Osteocyte (in vitro differentiated cells): ENCODE results near the gene SLC38A8. TPM values are rescaled to one million over a fixed set of nuclear protein-coding genes. Genes with fewer than 3 reads are reported as not detected.

Source experiments
- DNase-seq: peaks from one replicate; pipeline ENCODE4 v3.0.0; 2021; ENCODE audit warnings: mixed read lengths; ENCODE audit not compliant: unreplicated experiment; ENCODE audit errors: extremely low spot score
- H3K27ac Mint-ChIP-seq: one replicate; pipeline ENCODE4 v1.8.0; 2021; ENCODE audit warnings: mild to moderate bottlenecking, mixed read lengths; ENCODE audit not compliant: unreplicated experiment
- H3K27me3 Mint-ChIP-seq: one replicate; pipeline ENCODE4 v1.8.0; 2021; ENCODE audit warnings: mixed read lengths; ENCODE audit not compliant: unreplicated experiment
- H3K36me3 Mint-ChIP-seq: one replicate; pipeline ENCODE4 v1.8.0; 2021; ENCODE audit warnings: mixed read lengths; ENCODE audit not compliant: unreplicated experiment
- H3K4me1 Mint-ChIP-seq: one replicate; pipeline ENCODE4 v1.8.0; 2021; ENCODE audit warnings: mixed read lengths; ENCODE audit not compliant: unreplicated experiment
- H3K4me3 Mint-ChIP-seq: one replicate; pipeline ENCODE4 v1.8.0; 2021; ENCODE audit warnings: mild to moderate bottlenecking, moderate library complexity, mixed read lengths; ENCODE audit not compliant: unreplicated experiment
- H3K9me3 Mint-ChIP-seq: one replicate; pipeline ENCODE4 v1.8.0; 2021; ENCODE audit warnings: mixed read lengths; ENCODE audit not compliant: unreplicated experiment
- total RNA-seq: library from RNA; stranded (reverse); gene quantifications from 2 replicates; pipeline ENCODE4 v1.2.1, GENCODE V29; 2021
- TF ChIP-seq, protein P1 (sequence below): fragments of 200-600 bp; sonication (generic); IDR thresholded peaks from 2 replicates; pipeline ENCODE4 v1.5.0; 2021; ENCODE audit warnings: antibody characterized with exemption, mild to moderate bottlenecking, moderate library complexity

SLC38A8 gene
- total RNA-seq, 1 donor from 2014 or later: not detected

GRCh38 chr16:84063980-84064379 is 21.4 kb upstream of the SLC38A8 start:
- DNase-seq: no peak
- peaks cover 47% of the 10 kb centered on the region for H3K36me3 Mint-ChIP-seq
- H3K4me1 Mint-ChIP-seq: no peaks in the 10 kb centered on the region
- TF ChIP-seq, protein P1, sequence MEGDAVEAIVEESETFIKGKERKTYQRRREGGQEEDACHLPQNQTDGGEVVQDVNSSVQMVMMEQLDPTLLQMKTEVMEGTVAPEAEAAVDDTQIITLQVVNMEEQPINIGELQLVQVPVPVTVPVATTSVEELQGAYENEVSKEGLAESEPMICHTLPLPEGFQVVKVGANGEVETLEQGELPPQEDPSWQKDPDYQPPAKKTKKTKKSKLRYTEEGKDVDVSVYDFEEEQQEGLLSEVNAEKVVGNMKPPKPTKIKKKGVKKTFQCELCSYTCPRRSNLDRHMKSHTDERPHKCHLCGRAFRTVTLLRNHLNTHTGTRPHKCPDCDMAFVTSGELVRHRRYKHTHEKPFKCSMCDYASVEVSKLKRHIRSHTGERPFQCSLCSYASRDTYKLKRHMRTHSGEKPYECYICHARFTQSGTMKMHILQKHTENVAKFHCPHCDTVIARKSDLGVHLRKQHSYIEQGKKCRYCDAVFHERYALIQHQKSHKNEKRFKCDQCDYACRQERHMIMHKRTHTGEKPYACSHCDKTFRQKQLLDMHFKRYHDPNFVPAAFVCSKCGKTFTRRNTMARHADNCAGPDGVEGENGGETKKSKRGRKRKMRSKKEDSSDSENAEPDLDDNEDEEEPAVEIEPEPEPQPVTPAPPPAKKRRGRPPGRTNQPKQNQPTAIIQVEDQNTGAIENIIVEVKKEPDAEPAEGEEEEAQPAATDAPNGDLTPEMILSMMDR: no peak
- no peaks in the 10 kb centered on the region for H3K9me3 Mint-ChIP-seq
- H3K4me3 Mint-ChIP-seq: no peak overlapping the region
- no peak overlapping the region for H3K27ac Mint-ChIP-seq
- no peaks in the 10 kb centered on the region for H3K27me3 Mint-ChIP-seq

GRCh38 chr16:84062734-84063640 is 20.4 kb upstream of the SLC38A8 start:
- TF ChIP-seq, protein P1: peak; percentile 89
- Mint-ChIP-seq H3K9me3 (no peaks in the 10 kb centered on the region), H3K27ac (no peak overlapping the region), H3K4me3 (no peak overlapping the region), H3K36me3 (peaks cover 47% of the 10 kb centered on the region), H3K27me3 (no peaks in the 10 kb centered on the region), H3K4me1 (no peaks in the 10 kb centered on the region)
- DNase-seq: peak; percentile 92

DNA sequence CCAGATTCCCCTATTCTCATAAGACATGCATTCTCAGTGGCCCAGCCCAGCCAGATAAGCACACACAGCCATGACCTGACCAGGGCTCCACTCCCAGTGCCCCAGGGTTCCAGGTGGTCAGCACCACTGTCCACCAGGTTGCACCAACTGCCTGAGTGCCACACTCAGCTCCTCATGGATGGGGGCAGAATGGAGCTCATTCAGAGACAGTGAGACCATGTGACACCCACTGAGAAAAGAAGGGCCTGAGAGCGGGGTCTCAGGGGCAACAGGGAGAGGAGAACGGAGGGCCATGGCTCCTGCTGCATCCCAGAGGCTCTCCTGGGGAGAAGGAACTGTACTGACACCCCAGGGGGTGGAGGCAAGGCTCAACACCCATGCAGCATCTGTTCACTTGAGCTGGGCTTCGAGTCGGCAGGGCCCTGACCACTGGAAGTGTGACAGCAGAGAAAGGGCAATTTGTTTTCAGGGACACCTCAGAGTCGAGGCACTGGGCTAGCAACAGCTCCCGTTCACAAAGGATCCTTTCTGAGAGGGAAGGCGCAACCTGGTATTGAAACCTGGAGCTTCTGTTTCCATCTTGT is 18.7 kb upstream of the SLC38A8 start:
- Mint-ChIP-seq H3K36me3 (peaks cover 53% of the 10 kb centered on the region), H3K4me3 (no peak overlapping the region), H3K9me3 (no peaks in the 10 kb centered on the region), H3K4me1 (no peaks in the 10 kb centered on the region), H3K27ac (no peak overlapping the region), H3K27me3 (no peaks in the 10 kb centered on the region)
- DNase-seq: no peak
- TF ChIP-seq, protein P1: no peak

- no peak overlapping the region for H3K27ac Mint-ChIP-seq
- H3K4me1 Mint-ChIP-seq: no peaks in the 10 kb centered on the region
- no peak for DNase-seq
- peaks cover 63% of the 10 kb centered on the region for H3K36me3 Mint-ChIP-seq
- TF ChIP-seq, protein P1: no peak
- no peak overlapping the region for H3K4me3 Mint-ChIP-seq
- H3K9me3 Mint-ChIP-seq: no peaks in the 10 kb centered on the region
- no peaks in the 10 kb centered on the region for H3K27me3 Mint-ChIP-seq
These were observed 17.6 kb upstream of the SLC38A8 start for GRCh38 chr16:84059946-84060901.
